ENCODE measurements around the gene JAG2.

DNA sequence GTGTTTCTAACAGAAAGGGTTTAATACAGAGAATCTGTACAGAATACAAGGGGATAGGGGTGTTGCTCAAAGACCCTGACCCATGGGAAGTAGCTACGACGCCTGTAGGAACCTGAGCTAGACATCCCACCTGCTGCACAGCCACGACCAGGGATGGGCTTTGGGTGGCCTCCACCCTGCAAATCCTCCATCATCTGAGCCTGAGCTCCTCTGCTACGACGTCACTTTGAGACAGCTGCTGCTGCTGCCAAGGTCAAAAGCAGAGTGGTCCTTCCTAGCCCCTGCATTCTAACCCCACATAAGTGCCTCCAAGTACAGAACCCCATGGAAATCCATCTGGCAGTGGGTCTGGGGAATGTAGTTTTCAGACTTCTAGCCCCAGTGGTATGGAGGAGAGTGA lies 43.8 kb downstream of the JAG2 start:
- TF ChIP-seq CTCF (IDR thresholded peaks at IDR 0.05; ENCODE audit: low read length) (no peak), EZH2 (IDR thresholded peaks at IDR 0.05; ENCODE audit: borderline replicate concordance, low read length) (no peak)
